Neural progenitor cell (in vitro differentiated cells): Measurements from ENCODE around the gene RXRG. TPM values are rescaled to one million over a fixed set of nuclear protein-coding genes. Genes with fewer than 3 reads are reported as not detected.

Experiments
- DNase-seq: peaks from one replicate; pipeline ENCODE4 v3.0.0-alpha.2; 2016; ENCODE audit warnings: low spot score
- H2AFZ ChIP-seq: fragments of 200-600 bp; sonication (generic); replicated peaks from 2 replicates; pipeline ENCODE4 v1.6.1; 2016; ENCODE audit warnings: antibody characterized with exemption
- H3F3A ChIP-seq: fragments of 200-600 bp; sonication (generic); 2 replicates; pipeline ENCODE4 v1.6.1; 2016; ENCODE audit warnings: antibody characterized with exemption, low read depth
- H3K27ac ChIP-seq: fragments of 200-600 bp; sonication (generic); 2 replicates; pipeline ENCODE4 v1.5.1; 2016; ENCODE audit warnings: mild to moderate bottlenecking
- H3K27me3 ChIP-seq: fragments of 200-600 bp; sonication (generic); 2 replicates; pipeline ENCODE4 v1.6.1; 2016; ENCODE audit warnings: mild to moderate bottlenecking, moderate library complexity
- H3K36me3 ChIP-seq: fragments of 200-600 bp; sonication (generic); 2 replicates; pipeline ENCODE4 v1.5.1; 2016
- H3K4me1 ChIP-seq: fragments of 200-600 bp; sonication (generic); 2 replicates; pipeline ENCODE4 v1.6.1; 2016; ENCODE audit warnings: mixed run types
- H3K4me2 ChIP-seq: fragments of 200-600 bp; sonication (generic); 2 replicates; pipeline ENCODE4 v1.6.1; 2016
- H3K4me3 ChIP-seq: fragments of 200-600 bp; sonication (generic); 2 replicates; pipeline ENCODE4 v1.5.1; 2016
- H3K79me2 ChIP-seq: fragments of 200-600 bp; sonication (generic); 2 replicates; pipeline ENCODE4 v1.6.1; 2016; ENCODE audit warnings: low read depth
- H3K9ac ChIP-seq: fragments of 200-600 bp; sonication (generic); 2 replicates; pipeline ENCODE4 v1.6.1; 2016
- H3K9me3 ChIP-seq: fragments of 200-600 bp; sonication (generic); 2 replicates; pipeline ENCODE4 v1.5.1; 2016; ENCODE audit warnings: low read depth
- H4K20me1 ChIP-seq: fragments of 200-600 bp; sonication (generic); 2 replicates; pipeline ENCODE4 v1.6.1; 2016; ENCODE audit warnings: low read depth
- H3K27ac Mint-ChIP-seq: 3 replicates; pipeline ENCODE4 v1.8.0; 2021; ENCODE audit warnings: mixed read lengths
- H3K27me3 Mint-ChIP-seq: 2 replicates; pipeline ENCODE4 v1.8.0; 2022; ENCODE audit warnings: low read depth, mild to moderate bottlenecking, inconsistent platforms, moderate library complexity, mixed read lengths; ENCODE audit not compliant: insufficient read depth
- H3K36me3 Mint-ChIP-seq: 3 replicates; pipeline ENCODE4 v1.8.0; 2021; ENCODE audit warnings: mixed read lengths
- H3K4me1 Mint-ChIP-seq: 3 replicates; pipeline ENCODE4 v1.8.0; 2021; ENCODE audit warnings: mixed read lengths
- H3K4me3 Mint-ChIP-seq: 3 replicates; pipeline ENCODE4 v1.8.0; 2021; ENCODE audit warnings: mild to moderate bottlenecking, moderate library complexity, mixed read lengths
- H3K9me3 Mint-ChIP-seq: 3 replicates; pipeline ENCODE4 v1.8.0; 2020; ENCODE audit warnings: mixed read lengths
- EZH2 ChIP-seq: fragments of 200-600 bp; sonication (generic); IDR thresholded peaks from 2 replicates; pipeline ENCODE4 v1.6.1; 2017; ENCODE audit warnings: antibody characterized with exemption, mild to moderate bottlenecking, moderate library complexity
- EZH2phosphoT487 ChIP-seq: fragments of 200-600 bp; sonication (generic); IDR thresholded peaks from 2 replicates; pipeline ENCODE4 v1.6.1; 2017; ENCODE audit warnings: antibody characterized with exemption
- total RNA-seq: library from RNA; depleted of rRNA; stranded (reverse); fragments of >200 nt; gene quantifications from 2 replicates; pipeline ENCODE4 v1.2.3, GENCODE V29; 2015; ENCODE audit warnings: low replicate concordance
- TF ChIP-seq, protein P1 (sequence below): fragments of 200-600 bp; sonication (generic); IDR thresholded peaks from 2 replicates; pipeline ENCODE4 v1.5.1; 2017; ENCODE audit warnings: antibody characterized with exemption, mild to moderate bottlenecking

The RXRG gene
- total RNA-seq, 1 donor from 2014 or later, result not detected

- Histone ChIP-seq H3K79me2 (no peaks in the 10 kb centered on the region), H3K9ac (no peak overlapping the region), H3K9me3 (no peaks in the 10 kb centered on the region), H3K4me1 (no peaks in the 10 kb centered on the region), H4K20me1 (no peaks in the 10 kb centered on the region), H3K27me3 (no peaks in the 10 kb centered on the region), H2AFZ (no peak overlapping the region), H3F3A (no peaks in the 10 kb centered on the region), H3K27ac (no peak overlapping the region), H3K4me3 (no peak overlapping the region), H3K36me3 (no peaks in the 10 kb centered on the region), H3K4me2 (no peak overlapping the region)
- H3K9me3 Mint-ChIP-seq, result peaks cover 2% of the 10 kb centered on the region
- H3K27me3 Mint-ChIP-seq, result peaks cover 10% of the 10 kb centered on the region
- TF ChIP-seq EZH2phosphoT487 (no peak), EZH2 (no peak)
- TF ChIP-seq, protein P1, sequence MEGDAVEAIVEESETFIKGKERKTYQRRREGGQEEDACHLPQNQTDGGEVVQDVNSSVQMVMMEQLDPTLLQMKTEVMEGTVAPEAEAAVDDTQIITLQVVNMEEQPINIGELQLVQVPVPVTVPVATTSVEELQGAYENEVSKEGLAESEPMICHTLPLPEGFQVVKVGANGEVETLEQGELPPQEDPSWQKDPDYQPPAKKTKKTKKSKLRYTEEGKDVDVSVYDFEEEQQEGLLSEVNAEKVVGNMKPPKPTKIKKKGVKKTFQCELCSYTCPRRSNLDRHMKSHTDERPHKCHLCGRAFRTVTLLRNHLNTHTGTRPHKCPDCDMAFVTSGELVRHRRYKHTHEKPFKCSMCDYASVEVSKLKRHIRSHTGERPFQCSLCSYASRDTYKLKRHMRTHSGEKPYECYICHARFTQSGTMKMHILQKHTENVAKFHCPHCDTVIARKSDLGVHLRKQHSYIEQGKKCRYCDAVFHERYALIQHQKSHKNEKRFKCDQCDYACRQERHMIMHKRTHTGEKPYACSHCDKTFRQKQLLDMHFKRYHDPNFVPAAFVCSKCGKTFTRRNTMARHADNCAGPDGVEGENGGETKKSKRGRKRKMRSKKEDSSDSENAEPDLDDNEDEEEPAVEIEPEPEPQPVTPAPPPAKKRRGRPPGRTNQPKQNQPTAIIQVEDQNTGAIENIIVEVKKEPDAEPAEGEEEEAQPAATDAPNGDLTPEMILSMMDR, result no peak
- H3K4me3 Mint-ChIP-seq, result no peak overlapping the region
- DNase-seq, result no peak
- no peak overlapping the region for H3K27ac Mint-ChIP-seq
- no peaks in the 10 kb centered on the region for H3K36me3 Mint-ChIP-seq
- peaks cover 13% of the 10 kb centered on the region for H3K4me1 Mint-ChIP-seq
Measured at GRCh38 chr1:165483412-165483811, 38.5 kb upstream of the RXRG start.

GRCh38 chr1:165481820-165482532, 37.0 kb upstream of the RXRG start:
- no peak overlapping the region for H3K4me3 Mint-ChIP-seq
- Histone ChIP-seq H3K27me3 (no peaks in the 10 kb centered on the region), H4K20me1 (no peaks in the 10 kb centered on the region), H3K79me2 (no peaks in the 10 kb centered on the region), H3K4me3 (no peak overlapping the region), H3K4me1 (no peaks in the 10 kb centered on the region), H3K9ac (no peak overlapping the region), H2AFZ (no peak overlapping the region), H3K4me2 (no peak overlapping the region), H3F3A (no peaks in the 10 kb centered on the region), H3K9me3 (no peaks in the 10 kb centered on the region), H3K27ac (no peak overlapping the region), H3K36me3 (no peaks in the 10 kb centered on the region)
- TF ChIP-seq, protein P1, result no peak
- TF ChIP-seq EZH2 (no peak), EZH2phosphoT487 (no peak)
- peaks cover 7% of the 10 kb centered on the region for H3K27me3 Mint-ChIP-seq
- peaks cover 13% of the 10 kb centered on the region for H3K4me1 Mint-ChIP-seq
- H3K9me3 Mint-ChIP-seq, result peaks cover 2% of the 10 kb centered on the region
- no peaks in the 10 kb centered on the region for H3K36me3 Mint-ChIP-seq
- no peak overlapping the region for H3K27ac Mint-ChIP-seq
- no peak for DNase-seq

- Mint-ChIP-seq H3K36me3 (no peaks in the 10 kb centered on the region), H3K4me1 (no peaks in the 10 kb centered on the region), H3K27ac (no peak overlapping the region), H3K4me3 (no peak overlapping the region), H3K9me3 (peaks cover 2% of the 10 kb centered on the region), H3K27me3 (peaks cover 8% of the 10 kb centered on the region)
- DNase-seq, result no peak
- Histone ChIP-seq H3K4me1 (no peaks in the 10 kb centered on the region), H3K4me2 (no peak overlapping the region), H3K4me3 (no peak overlapping the region), H3K27me3 (no peaks in the 10 kb centered on the region), H3K27ac (no peak overlapping the region), H3K9ac (no peak overlapping the region), H3K79me2 (no peaks in the 10 kb centered on the region), H2AFZ (no peak overlapping the region), H3K9me3 (no peaks in the 10 kb centered on the region), H3K36me3 (no peaks in the 10 kb centered on the region), H4K20me1 (no peaks in the 10 kb centered on the region), H3F3A (no peaks in the 10 kb centered on the region)
- TF ChIP-seq, protein P1, result no peak
- TF ChIP-seq EZH2, result no peak
- no peak for TF ChIP-seq EZH2phosphoT487
Measured at GRCh38 chr1:165476776-165477175, 31.9 kb upstream of the RXRG start.
